GM18951 (cell line): ENCODE measurements around the gene LRRC75B.
"Not testable (repeated sequence)": the region's sequence is repeated elsewhere in the genome, so short reads cannot be mapped to it uniquely, and the experiment has no call there.

ENCODE experiments used
- POLR2A ChIP-seq: IDR thresholded peaks from 4 replicates; pipeline ENCODE4 v1.6.1; 2011; ENCODE audit warnings: mild to moderate bottlenecking; ENCODE audit not compliant: insufficient read length, insufficient read depth; ENCODE audit errors: extremely low read depth
- in situ Hi-C: fragments of 300-500 bp; cut with MboI; formaldehyde crosslinking; loops from one replicate; pipeline ENCODE4 v1.12.0; 2022; ENCODE audit warnings: low sequenced_read_pairs, mixed read lengths, inconsistent platforms; ENCODE audit not compliant: unreplicated experiment

Gene LRRC75B

GRCh38 chr22:24607429-24607983 lies 14.6 kb upstream of the LRRC75B start:
- in situ Hi-C loops, result loop anchor here (10.0 kb wide), 1 partner anchor 933 kb away; no protein-coding TSS in a partner anchor
- peak; percentile 33 for TF ChIP-seq POLR2A

- in situ Hi-C loops, result loop anchor here (10.0 kb wide), 1 partner anchor 932 kb away; no protein-coding TSS in a partner anchor
Observed at GRCh38 chr22:24606340-24606739, 13.5 kb upstream of the LRRC75B start.

GRCh38 chr22:24603770-24604629 lies 11.1 kb upstream of the LRRC75B start:
- in situ Hi-C loops, result loop anchor here (10.0 kb wide), 1 partner anchor 929 kb away; no protein-coding TSS in a partner anchor

- in situ Hi-C loops, result loop anchor here (10.0 kb wide), 1 partner anchor 928 kb away; no protein-coding TSS in a partner anchor
Observed at GRCh38 chr22:24602847-24603769, 10.2 kb upstream of the LRRC75B start, which contains the start of gene GGT1. Gene GGT1 (plus strand): TSS chr22:24603193. CDS start chr22:24611082, 7,889 bp downstream.

- in situ Hi-C loops, result loop anchor here (10.0 kb wide), 1 partner anchor 927 kb away; no protein-coding TSS in a partner anchor
Observed at GRCh38 chr22:24602105-24602749, 9.4 kb upstream of the LRRC75B start.

GRCh38 chr22:24601217-24602104 lies 8.6 kb upstream of the LRRC75B start:
- in situ Hi-C loops, result loop anchor here (10.0 kb wide), 1 partner anchor 927 kb away; no protein-coding TSS in a partner anchor
- TF ChIP-seq POLR2A, result no peak

- in situ Hi-C loops, result loop anchor here (10.0 kb wide), 1 partner anchor 925 kb away; no protein-coding TSS in a partner anchor
Observed at GRCh38 chr22:24599958-24600715, 7.3 kb upstream of the LRRC75B start.

- TF ChIP-seq POLR2A, result no peak
- in situ Hi-C loops, result no loop called here
Observed at GRCh38 chr22:24599514-24599913, 6.6 kb upstream of the LRRC75B start.

GRCh38 chr22:24597076-24597475 lies 4.2 kb upstream of the LRRC75B start:
- in situ Hi-C loops, result not testable (repeated sequence)

GRCh38 chr22:24595863-24596262 lies 3.0 kb upstream of the LRRC75B start:
- TF ChIP-seq POLR2A, result no peak
- in situ Hi-C loops, result no loop called here

GRCh38 chr22:24595228-24595627 lies 2.4 kb upstream of the LRRC75B start:
- in situ Hi-C loops, result no loop called here
- TF ChIP-seq POLR2A, result no peak
